ENCODE measurements around the gene PIEZO2.

DNA sequence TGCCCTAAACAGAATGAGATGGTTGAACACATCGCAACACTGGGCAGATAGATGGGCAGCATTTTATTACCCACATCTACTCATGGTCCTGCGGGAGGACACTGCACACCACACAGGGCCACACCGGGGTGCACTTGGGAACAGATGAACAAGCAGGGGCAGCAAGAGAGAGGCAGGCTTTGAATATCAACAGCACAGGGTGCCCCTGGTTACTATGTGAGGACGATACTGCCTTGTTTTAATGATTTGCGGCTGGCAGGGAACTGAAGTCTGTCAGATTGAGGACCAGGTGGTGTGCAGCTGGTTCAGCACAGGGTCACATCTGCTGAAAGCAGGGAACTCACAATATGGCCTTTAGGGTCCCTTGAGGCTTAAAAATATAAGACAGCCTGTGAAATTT is 195.7 kb downstream of the PIEZO2 start:
- no peak for TF ChIP-seq EZH2phosphoT487 (IDR thresholded peaks at IDR 0.05)
- TF ChIP-seq, protein P1, sequence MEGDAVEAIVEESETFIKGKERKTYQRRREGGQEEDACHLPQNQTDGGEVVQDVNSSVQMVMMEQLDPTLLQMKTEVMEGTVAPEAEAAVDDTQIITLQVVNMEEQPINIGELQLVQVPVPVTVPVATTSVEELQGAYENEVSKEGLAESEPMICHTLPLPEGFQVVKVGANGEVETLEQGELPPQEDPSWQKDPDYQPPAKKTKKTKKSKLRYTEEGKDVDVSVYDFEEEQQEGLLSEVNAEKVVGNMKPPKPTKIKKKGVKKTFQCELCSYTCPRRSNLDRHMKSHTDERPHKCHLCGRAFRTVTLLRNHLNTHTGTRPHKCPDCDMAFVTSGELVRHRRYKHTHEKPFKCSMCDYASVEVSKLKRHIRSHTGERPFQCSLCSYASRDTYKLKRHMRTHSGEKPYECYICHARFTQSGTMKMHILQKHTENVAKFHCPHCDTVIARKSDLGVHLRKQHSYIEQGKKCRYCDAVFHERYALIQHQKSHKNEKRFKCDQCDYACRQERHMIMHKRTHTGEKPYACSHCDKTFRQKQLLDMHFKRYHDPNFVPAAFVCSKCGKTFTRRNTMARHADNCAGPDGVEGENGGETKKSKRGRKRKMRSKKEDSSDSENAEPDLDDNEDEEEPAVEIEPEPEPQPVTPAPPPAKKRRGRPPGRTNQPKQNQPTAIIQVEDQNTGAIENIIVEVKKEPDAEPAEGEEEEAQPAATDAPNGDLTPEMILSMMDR (IDR thresholded peaks at IDR 0.05): no peak
